Measurements from ENCODE around the gene STS. TPM values are rescaled to one million over a fixed set of nuclear protein-coding genes. Genes with fewer than 3 reads are reported as not detected.

Gene STS
- total and polyA plus RNA-seq, 2 of the 4 experiments (the other 2 are of a cell fraction) = 2.6 to 3.4 TPM

DNA sequence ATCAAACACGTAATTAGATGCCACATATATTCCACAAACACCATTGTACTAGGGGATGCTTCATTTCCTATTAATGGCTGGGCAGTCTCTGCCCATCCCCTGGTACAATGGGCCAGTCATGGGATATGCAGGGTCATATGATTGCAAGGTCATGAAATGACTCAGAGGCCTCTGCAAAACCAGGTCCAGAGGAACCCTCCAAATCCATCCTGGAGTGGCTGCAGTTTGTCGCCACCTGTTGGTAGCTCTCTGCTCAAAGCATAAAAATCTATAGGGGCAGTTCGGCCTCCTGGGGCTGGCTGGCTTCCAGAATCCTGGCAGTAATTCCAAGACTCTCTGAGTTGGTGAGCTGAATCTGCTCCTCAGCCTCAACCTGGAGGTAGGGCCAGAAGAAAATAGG is 23.4 kb downstream of the STS start:
- ChIA-PET CTCF (no interaction called here), POLR2A (ENCODE audit: unreplicated experiment) (no interaction called here)
- no peak overlapping the region for H3K4ac ChIP-seq (ENCODE audit: low read depth, low read length)
- H3K36me3 ChIP-seq (ENCODE audit: control insufficient read depth, insufficient read depth, low read length) = no peaks in the 10 kb centered on the region
- H3K4me3 ChIP-seq (ENCODE audit: insufficient read depth, low read depth, low read length) = no peak overlapping the region
- H3K9me1 ChIP-seq (ENCODE audit: insufficient read depth, low read length) = no peaks in the 10 kb centered on the region
- no peak overlapping the region for H2AFZ ChIP-seq (replicated peaks; ENCODE audit: low read length, poor library complexity)
- no peaks in the 10 kb centered on the region for H3K27me3 ChIP-seq (ENCODE audit: control insufficient read depth, insufficient read depth, low read length)
- DNase-seq (no peak), ATAC-seq (ENCODE audit: low read depth) (no peak)
- H2BK5ac ChIP-seq (ENCODE audit: low read depth, low read length, poor library complexity, severe bottlenecking) = no peak overlapping the region
- no TSS peak for BruUV-seq (replicated peaks)
- H3K56ac ChIP-seq (ENCODE audit: extremely low read depth, insufficient read depth, low read length) = no peak overlapping the region
- intact Hi-C loops (cut with micrococcal nuclease) (no loop called here), dilution Hi-C loops (cut with HindIII; ENCODE audit: low sequenced_read_pairs, unreplicated experiment) (no loop called here), in situ Hi-C loops (cut with MboI; ENCODE audit: low sequenced_read_pairs) (no loop called here)
- TF ChIP-seq MXI1 (IDR thresholded peaks at IDR 0.05; ENCODE audit: borderline replicate concordance, low read depth, low read length) = no peak
- no peak for TF ChIP-seq USF2 (IDR thresholded peaks at IDR 0.05; ENCODE audit: low read depth, low read length)
- TF ChIP-seq MAZ (IDR thresholded peaks at IDR 0.05; ENCODE audit: borderline replicate concordance, low read depth, low read length) = no peak
- 0 out of 2 replicates have a peak, but pooled peaks have one; percentile 24 for TF ChIP-seq RAD21 (IDR thresholded peaks at IDR 0.05; ENCODE audit: low read length)
- TF ChIP-seq CTCF (conservative IDR thresholded peaks at IDR 0.05; ENCODE audit: low read depth, low read length) = 0 out of 2 replicates have a peak, but pooled peaks have one; percentile 27
- TF ChIP-seq FOS (IDR thresholded peaks at IDR 0.05; ENCODE audit: low read depth, low read length) = no peak
- no peak for TF ChIP-seq POLR2A (IDR thresholded peaks at IDR 0.05; ENCODE audit: low read depth, low read length)
- TF ChIP-seq CEBPB (IDR thresholded peaks at IDR 0.05; ENCODE audit: low read depth, low read length) = no peak
- no peak for TF ChIP-seq BHLHE40 (IDR thresholded peaks at IDR 0.05; ENCODE audit: low read depth, low read length)
- TF ChIP-seq MAFK (IDR thresholded peaks at IDR 0.05; ENCODE audit: low read depth, low read length) = no peak
- TF ChIP-seq RFX5 (IDR thresholded peaks at IDR 0.05; ENCODE audit: low read depth, low read length) = no peak
- no peak overlapping the region for H4K8ac ChIP-seq (ENCODE audit: low read depth in 2 of 2, low read length in 2 of 2)
- no peaks in the 10 kb centered on the region for H4K20me1 ChIP-seq (ENCODE audit: insufficient read depth, low read length)
- no peaks in the 10 kb centered on the region for H3K79me1 ChIP-seq (ENCODE audit: low read depth in 1 of 2, low read length in 2 of 2)
- H2AK9ac ChIP-seq (replicated peaks; ENCODE audit: low read depth, low read length, poor library complexity) = peak overlapping the region; percentile 36
- H3K4me1 ChIP-seq (ENCODE audit: control insufficient read depth, insufficient read depth, low read length) = no peaks in the 10 kb centered on the region
- H4K91ac ChIP-seq (ENCODE audit: insufficient read depth, low read depth, low read length) = no peak overlapping the region
- H3K9me3 ChIP-seq (ENCODE audit: control insufficient read depth, insufficient read depth, low read length) = no peaks in the 10 kb centered on the region
- no CpG with 5 or more reads among the region's 3 CpGs for WGBS, 2 experiments (ENCODE audit: extremely low coverage in 2 of 2, insufficient read length in 1 of 2)
- H3K23ac ChIP-seq (ENCODE audit: low read depth, low read length) = no peak overlapping the region
- H3K18ac ChIP-seq (ENCODE audit: low read depth, low read length) = no peak overlapping the region
- no peak overlapping the region for H4K5ac ChIP-seq (ENCODE audit: low read depth, low read length)
- H3K27ac ChIP-seq (ENCODE audit: insufficient read depth, low read length) = no peak overlapping the region
- no peak overlapping the region for H2BK20ac ChIP-seq (ENCODE audit: low read depth, low read length)
- no peak overlapping the region for H2BK120ac ChIP-seq (ENCODE audit: low read depth, low read length)
- H3K4me2 ChIP-seq (ENCODE audit: low read depth, low read length) = no peak overlapping the region
- H3K14ac ChIP-seq (replicated peaks; ENCODE audit: low read depth, low read length) = no peak overlapping the region
- H2AK5ac ChIP-seq (ENCODE audit: low read depth, low read length) = no peak overlapping the region
- no peak overlapping the region for H2BK15ac ChIP-seq (ENCODE audit: low read depth, low read length)
- no peak overlapping the region for H3K9ac ChIP-seq (ENCODE audit: low read depth, low read length)

Measured in IMR-90 (cell line).